LNCAP (cell line): ENCODE data around the gene FAM32A.

ENCODE experiments used
- TF ChIP-seq, protein P1 (sequence below): fragments of 450-650 bp; IDR thresholded peaks from 2 replicates; pipeline ENCODE4 v1.5.1; 2017; ENCODE audit warnings: mild to moderate bottlenecking

Gene FAM32A

DNA sequence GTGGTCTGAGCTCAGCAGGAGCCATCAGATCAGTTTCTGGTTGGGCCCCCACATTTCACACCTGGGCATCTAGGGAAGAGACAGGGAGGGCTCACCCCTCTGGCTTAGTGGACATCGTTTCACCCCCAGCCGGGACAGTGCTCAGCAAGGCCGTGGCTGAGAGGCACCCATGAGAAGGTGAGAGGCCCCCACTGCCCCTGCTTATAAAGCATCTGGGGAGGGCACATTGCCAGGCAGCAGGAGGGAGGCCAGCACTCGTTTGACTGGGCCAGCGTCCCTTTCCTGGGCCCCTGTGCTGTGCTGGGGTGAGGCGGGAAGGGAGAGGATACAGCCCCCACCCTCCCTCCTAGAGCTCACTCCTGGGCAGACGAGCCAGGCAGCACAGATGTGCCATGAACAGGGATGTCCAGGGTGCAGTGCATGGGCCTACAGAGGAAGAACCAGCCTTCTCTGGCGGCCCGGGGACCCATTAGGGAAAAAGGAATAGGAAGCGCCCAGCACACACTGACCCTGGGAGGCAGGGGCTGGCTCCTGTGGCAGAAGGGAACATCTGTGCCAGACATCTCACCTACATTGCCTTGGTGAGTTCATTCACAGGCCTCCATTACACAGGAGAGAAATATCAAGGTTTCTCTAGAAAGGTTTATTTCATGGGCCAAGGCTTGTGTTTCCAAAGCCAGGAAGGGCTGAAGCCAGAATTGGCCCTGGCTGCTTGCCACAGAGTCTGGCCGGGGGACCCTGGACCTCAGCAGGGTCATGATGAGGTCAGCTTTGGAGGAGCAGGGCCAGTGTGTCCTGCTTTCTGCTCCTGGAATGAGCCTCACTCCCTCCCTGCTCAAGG is 20.2 kb downstream of the FAM32A start:
- TF ChIP-seq, protein P1, sequence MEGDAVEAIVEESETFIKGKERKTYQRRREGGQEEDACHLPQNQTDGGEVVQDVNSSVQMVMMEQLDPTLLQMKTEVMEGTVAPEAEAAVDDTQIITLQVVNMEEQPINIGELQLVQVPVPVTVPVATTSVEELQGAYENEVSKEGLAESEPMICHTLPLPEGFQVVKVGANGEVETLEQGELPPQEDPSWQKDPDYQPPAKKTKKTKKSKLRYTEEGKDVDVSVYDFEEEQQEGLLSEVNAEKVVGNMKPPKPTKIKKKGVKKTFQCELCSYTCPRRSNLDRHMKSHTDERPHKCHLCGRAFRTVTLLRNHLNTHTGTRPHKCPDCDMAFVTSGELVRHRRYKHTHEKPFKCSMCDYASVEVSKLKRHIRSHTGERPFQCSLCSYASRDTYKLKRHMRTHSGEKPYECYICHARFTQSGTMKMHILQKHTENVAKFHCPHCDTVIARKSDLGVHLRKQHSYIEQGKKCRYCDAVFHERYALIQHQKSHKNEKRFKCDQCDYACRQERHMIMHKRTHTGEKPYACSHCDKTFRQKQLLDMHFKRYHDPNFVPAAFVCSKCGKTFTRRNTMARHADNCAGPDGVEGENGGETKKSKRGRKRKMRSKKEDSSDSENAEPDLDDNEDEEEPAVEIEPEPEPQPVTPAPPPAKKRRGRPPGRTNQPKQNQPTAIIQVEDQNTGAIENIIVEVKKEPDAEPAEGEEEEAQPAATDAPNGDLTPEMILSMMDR = no peak

DNA sequence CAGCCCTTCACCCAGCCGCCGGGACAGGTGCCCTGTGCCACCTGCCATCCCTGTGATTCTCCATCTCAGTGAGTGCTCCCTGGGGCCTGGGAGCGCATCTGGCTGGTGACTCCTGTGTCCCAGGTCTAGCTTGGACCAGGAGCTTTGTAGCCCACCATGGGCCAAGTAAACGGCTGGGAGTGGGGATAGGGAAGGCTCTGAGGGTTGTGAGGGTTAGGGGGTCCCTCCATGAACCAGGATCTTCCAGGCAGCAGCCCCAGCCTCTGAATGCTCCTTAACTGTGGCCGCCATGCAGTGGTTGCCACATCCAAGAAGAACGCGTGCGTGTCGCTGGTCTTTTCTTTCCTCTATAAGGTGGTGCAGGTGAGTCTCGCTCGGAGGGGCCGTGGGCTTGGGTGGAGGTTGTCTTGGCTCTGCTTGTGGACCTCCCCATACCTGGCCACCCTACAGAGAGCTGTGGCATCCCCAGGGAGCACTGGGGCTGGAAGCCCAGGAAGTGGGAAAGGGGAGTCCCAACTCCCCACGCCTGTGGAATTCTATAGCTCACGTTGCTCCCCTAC is 20.9 kb downstream of the FAM32A start:
- TF ChIP-seq, protein P1 = no peak

DNA sequence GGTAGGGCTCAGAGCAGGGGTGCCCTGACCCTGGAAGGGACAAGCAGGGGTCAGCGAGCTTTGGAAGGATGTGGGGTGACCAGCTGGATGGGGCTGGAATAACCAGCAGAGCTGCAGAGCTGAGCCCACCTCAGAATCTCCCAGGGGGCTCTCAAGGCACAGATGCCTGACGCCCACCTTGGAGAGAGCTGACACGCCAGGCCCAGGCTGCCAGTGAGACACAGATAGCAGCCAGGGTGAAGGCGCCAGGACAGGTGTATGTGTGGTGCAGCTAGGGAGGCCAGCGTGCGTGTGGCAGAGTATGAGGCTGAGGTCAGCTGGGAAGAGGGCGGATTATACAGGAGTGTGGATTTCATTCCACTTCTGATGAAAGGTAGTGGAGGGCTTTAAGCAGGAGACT is 21.4 kb downstream of the FAM32A start:
- TF ChIP-seq, protein P1 = no peak

DNA sequence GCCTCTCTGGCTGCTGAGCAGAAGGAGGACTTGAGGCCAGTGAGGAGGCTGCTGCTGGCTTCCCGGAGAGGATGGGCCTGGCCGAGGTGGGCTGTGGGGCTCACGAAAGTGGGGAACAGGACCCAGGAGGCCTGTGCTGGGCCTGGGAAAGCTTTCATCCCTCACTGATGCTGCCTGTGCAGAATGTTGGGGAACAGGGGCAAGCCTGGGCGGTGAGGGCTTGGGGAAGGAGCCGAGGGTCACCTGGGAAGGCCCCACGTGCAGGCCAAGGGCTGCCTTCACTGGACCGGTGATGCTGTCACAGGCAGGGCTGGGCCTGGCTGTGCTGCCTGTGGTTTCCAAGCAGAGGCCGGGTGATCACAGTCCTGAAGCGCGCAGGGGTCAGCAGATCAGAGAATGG is 21.9 kb downstream of the FAM32A start:
- TF ChIP-seq, protein P1 = no peak

DNA sequence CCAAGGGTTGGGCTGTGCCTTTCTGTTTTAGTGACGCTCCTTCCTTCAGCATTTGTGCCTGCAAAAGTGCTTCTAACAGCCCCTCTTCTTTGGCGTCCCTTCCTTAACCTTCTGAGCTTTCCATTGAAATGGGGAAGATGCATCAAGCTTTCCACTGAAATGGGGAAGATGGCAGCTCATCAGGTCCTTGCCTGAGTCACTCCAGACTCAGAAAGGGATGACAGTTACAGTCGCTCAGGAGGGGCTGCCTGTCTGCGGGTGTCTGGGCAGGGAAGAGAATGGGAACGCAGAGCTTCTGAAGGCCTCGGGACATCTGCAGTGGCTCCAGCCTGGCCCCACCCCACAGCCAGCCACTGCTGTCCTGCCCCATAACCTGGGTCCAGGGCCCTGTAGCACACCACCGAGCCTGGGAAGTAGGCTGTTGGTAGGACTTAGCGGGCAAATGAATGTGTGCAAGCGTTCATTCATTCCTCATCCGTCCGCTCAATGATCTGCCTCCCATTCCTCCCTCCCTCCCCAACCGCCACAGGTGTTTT is 22.3 kb downstream of the FAM32A start:
- TF ChIP-seq, protein P1 = no peak

DNA sequence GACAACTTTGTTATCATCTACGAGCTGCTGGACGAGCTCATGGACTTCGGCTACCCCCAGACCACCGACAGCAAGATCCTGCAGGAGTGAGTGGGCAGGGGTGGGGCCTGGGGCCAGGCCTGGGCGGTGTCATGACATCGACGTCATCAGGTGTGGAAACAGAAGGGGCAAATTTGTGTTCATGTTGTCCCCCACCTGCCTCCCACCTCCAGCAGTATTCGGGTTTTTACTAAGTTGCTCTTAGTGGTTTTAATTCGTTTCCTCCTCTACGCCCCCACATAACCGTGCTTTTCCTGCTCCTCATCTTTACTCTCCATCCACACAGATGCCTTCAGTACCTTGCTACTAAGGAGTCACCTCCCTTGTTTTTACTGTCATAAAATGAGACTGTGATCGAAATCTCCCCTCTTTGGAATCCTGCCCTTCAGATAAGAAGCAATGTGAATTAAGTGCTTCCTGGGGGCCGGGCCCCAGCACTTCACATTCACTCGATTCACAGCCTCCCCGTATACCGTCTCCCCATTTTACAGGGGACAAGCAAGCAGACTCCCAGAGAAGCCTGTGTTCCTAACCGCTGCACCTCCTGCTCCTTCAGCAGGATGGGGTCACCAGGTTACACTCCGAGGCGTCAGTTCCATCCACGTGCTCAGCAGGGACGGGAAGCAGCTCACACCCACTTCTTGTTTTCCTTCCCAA is 23.0 kb downstream of the FAM32A start:
- TF ChIP-seq, protein P1 = no peak

DNA sequence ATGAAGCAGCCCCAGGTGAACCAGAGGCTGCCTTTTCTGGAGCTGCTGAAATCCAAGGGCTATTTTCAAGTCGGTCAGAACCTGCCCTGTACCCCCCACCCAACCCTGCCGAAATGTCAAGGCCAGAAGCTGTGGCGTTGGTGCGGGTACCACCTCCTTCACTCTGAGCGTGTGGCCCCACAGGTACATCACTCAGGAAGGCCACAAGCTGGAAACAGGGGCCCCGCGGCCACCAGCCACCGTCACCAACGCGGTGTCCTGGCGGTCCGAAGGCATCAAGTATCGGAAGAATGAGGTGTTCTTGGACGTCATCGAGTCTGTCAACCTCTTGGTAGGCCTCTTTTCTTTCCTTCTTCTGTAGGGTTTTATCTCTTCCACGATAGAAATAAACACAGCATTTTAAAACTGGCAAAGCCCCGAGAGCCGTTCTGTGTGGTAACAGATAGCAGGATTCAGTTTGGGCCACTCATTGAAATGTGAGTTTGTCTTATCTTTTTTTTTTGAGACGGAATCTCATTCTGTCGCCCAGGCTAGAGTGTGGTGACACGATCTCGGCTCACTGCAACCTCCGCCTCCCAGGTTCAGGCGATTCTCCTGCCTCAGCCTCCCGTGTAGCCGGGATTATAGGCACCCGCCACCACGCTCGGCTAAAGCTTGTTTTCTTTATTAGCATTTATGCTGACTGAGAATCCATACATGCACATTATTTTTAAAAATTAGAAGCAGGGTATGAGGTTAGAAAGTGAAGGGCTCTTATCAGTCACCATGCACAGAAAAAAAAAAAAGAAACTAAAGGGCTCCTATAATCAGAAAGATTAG is 23.8 kb downstream of the FAM32A start:
- TF ChIP-seq, protein P1 = no peak
